HPDE6-E6E7 (cell line): Measurements from ENCODE around the gene GOLPH3.

Experiments
- DNase-seq: peaks from one replicate; pipeline ENCODE4 v3.0.0; 2011; ENCODE audit warnings: missing footprints; ENCODE audit errors: extremely low spot score

GOLPH3 gene

GRCh38 chr5:32170303-32171151 lies 3.6 kb downstream of the GOLPH3 start:
- DNase-seq = no peak

GRCh38 chr5:32168460-32169033 lies 5.6 kb downstream of the GOLPH3 start:
- DNase-seq = no peak

- DNase-seq = no peak
Observed at GRCh38 chr5:32165597-32165996, 8.5 kb downstream of the GOLPH3 start.

GRCh38 chr5:32163785-32164184 lies 10.3 kb downstream of the GOLPH3 start:
- DNase-seq = no peak

GRCh38 chr5:32163053-32163452 lies 11.1 kb downstream of the GOLPH3 start:
- DNase-seq = no peak

- DNase-seq = no peak
Observed at GRCh38 chr5:32160228-32160627, 13.9 kb downstream of the GOLPH3 start.

GRCh38 chr5:32159328-32160072 lies 14.6 kb downstream of the GOLPH3 start:
- DNase-seq = no peak

- no peak for DNase-seq
Observed at GRCh38 chr5:32158679-32158975, 15.5 kb downstream of the GOLPH3 start.

GRCh38 chr5:32157078-32157477 lies 17.0 kb downstream of the GOLPH3 start:
- no peak for DNase-seq

- DNase-seq = no peak
Observed at GRCh38 chr5:32156635-32157034, 17.5 kb downstream of the GOLPH3 start.

- DNase-seq = no peak
Observed at GRCh38 chr5:32155211-32155610, 18.9 kb downstream of the GOLPH3 start.

GRCh38 chr5:32153723-32154122 lies 20.4 kb downstream of the GOLPH3 start:
- DNase-seq = no peak

- DNase-seq = no peak
Observed at GRCh38 chr5:32151198-32151597, 22.9 kb downstream of the GOLPH3 start.

GRCh38 chr5:32150366-32150765 lies 23.8 kb downstream of the GOLPH3 start:
- no peak for DNase-seq

GRCh38 chr5:32147959-32148358 lies 26.2 kb downstream of the GOLPH3 start:
- no peak for DNase-seq

GRCh38 chr5:32147236-32147635 lies 26.9 kb downstream of the GOLPH3 start:
- DNase-seq = no peak

GRCh38 chr5:32145378-32145777 lies 28.7 kb downstream of the GOLPH3 start:
- DNase-seq = no peak

- no peak for DNase-seq
Observed at GRCh38 chr5:32144378-32145207, 29.5 kb downstream of the GOLPH3 start.

- no peak for DNase-seq
Observed at GRCh38 chr5:32143617-32144377, 30.3 kb downstream of the GOLPH3 start.

GRCh38 chr5:32138839-32139493 lies 35.2 kb downstream of the GOLPH3 start:
- no peak for DNase-seq

- DNase-seq = no peak
Observed at GRCh38 chr5:32136342-32136741, 37.8 kb downstream of the GOLPH3 start.
